Endothelial cell of umbilical vein (primary cell): ENCODE measurements around the gene GPR108. TPM values are rescaled to one million over a fixed set of nuclear protein-coding genes. Genes with fewer than 3 reads are reported as not detected.

Source experiments
- BruUV-seq: library from RNA; stranded (reverse); fragments of 400-500 nt; replicated peaks from 2 replicates; lab custom pipeline; 2021; lab: Mats Ljungman, UMichigan
- CTCF ChIA-PET: fragments of 300-600, 350-600 bp; sonication (Branson Sonifier 250); formaldehyde crosslinking; loops from one replicate; lab custom pipeline; 2021; ENCODE audit warnings: antibody characterized with exemption, inconsistent platforms; lab: Charles Lee
- POLR2A ChIA-PET: fragments of 300-600, 350-600 bp; sonication (Branson Sonifier 250); formaldehyde crosslinking; loops from one replicate; lab custom pipeline; 2021; ENCODE audit warnings: antibody characterized with exemption, inconsistent platforms; lab: Charles Lee
- DNase-seq: peaks from one replicate; pipeline ENCODE4 v3.0.0-alpha.2; 2011; ENCODE audit warnings: low read depth, low spot score
- FAIRE-seq: peaks from 2 replicates; lab custom pipeline; 2011; peaks lifted over from hg19 to GRCh38; lab: Jason Lieb, UNC
- H2AFZ ChIP-seq: 2 replicates; pipeline ENCODE4 v1.6.0; 2012; ENCODE audit warnings: low read depth, low read length, control low read depth, inconsistent platforms
- H3K27ac ChIP-seq: 2 replicates; pipeline ENCODE4 v1.5.1; 2011; ENCODE audit warnings: low read depth, mild to moderate bottlenecking, control low read depth, low read length, moderate library complexity; ENCODE audit not compliant: insufficient read depth
- H3K27me3 ChIP-seq, 2 experiments: 2 replicates each; pipeline versions ENCODE4 v1.6.0 to v1.6.1; 2011; ENCODE audit warnings: low read length in 2 of 2, mixed read lengths in 1 of 2; ENCODE audit not compliant: control insufficient read depth in 2 of 2, insufficient read depth in 2 of 2
- H3K36me3 ChIP-seq, 2 experiments: 2 replicates in 1 of 2; 3 replicates in 1 of 2; pipeline ENCODE4 v1.5.1; 2011; ENCODE audit warnings: low read length in 2 of 2, mild to moderate bottlenecking in 1 of 2, moderate library complexity in 1 of 2; ENCODE audit not compliant: control insufficient read depth in 2 of 2, insufficient read depth in 2 of 2; ENCODE audit errors: extremely low read depth in 1 of 2
- H3K4me1 ChIP-seq: 3 replicates; pipeline ENCODE4 v1.5.1; 2011; ENCODE audit warnings: mild to moderate bottlenecking, low read length; ENCODE audit not compliant: control insufficient read depth, insufficient read depth; ENCODE audit errors: extremely low read depth
- H3K4me2 ChIP-seq: 2 replicates; pipeline ENCODE4 v1.6.1; 2011; ENCODE audit warnings: low read length, control low read depth, mixed read lengths; ENCODE audit not compliant: insufficient read depth
- H3K4me3 ChIP-seq, 3 experiments: fragments of 200-600 bp in 1 of 3; sonication (generic), shearing (Covaris generic) in 1 of 3; replicated peaks in 1 of 3; 2 replicates each; pipeline ENCODE4 v1.5.1; 2011 to 2016; ENCODE audit warnings: control low read depth in 3 of 3, low read length in 3 of 3, mild to moderate bottlenecking in 2 of 3, inconsistent platforms in 1 of 3, low read depth in 1 of 3, moderate library complexity in 1 of 3; ENCODE audit not compliant: insufficient read depth in 1 of 3
- H3K79me2 ChIP-seq: 2 replicates; pipeline ENCODE4 v1.6.0; 2012; ENCODE audit warnings: low read length, inconsistent platforms; ENCODE audit not compliant: control insufficient read depth, insufficient read depth
- H3K9ac ChIP-seq: replicated peaks from 2 replicates; pipeline ENCODE3; 2011; ENCODE audit warnings: low read length, control low read depth; ENCODE audit not compliant: insufficient read depth; ENCODE audit errors: extremely low read depth
- H3K9me1 ChIP-seq: replicated peaks from 3 replicates; pipeline ENCODE4 v1.6.0; 2011; ENCODE audit warnings: mild to moderate bottlenecking, low read length; ENCODE audit not compliant: control insufficient read depth, insufficient read depth; ENCODE audit errors: extremely low read depth
- H3K9me3 ChIP-seq: replicated peaks from 2 replicates; pipeline ENCODE4 v1.5.1; 2012; ENCODE audit warnings: low read length, inconsistent platforms; ENCODE audit not compliant: control insufficient read depth, insufficient read depth
- H4K20me1 ChIP-seq: replicated peaks from 2 replicates; pipeline ENCODE3; 2011; ENCODE audit warnings: mild to moderate bottlenecking, low read length; ENCODE audit not compliant: control insufficient read depth, insufficient read depth; ENCODE audit errors: extremely low read depth
- EZH2 ChIP-seq: IDR thresholded peaks from 2 replicates; pipeline ENCODE4 v1.6.1; 2012; ENCODE audit warnings: borderline replicate concordance, low read depth, mild to moderate bottlenecking, moderate library complexity, low read length, inconsistent platforms; ENCODE audit not compliant: severe bottlenecking
- FOS ChIP-seq: IDR thresholded peaks from 2 replicates; pipeline ENCODE4 v1.6.1; 2011; ENCODE audit warnings: mild to moderate bottlenecking, low read length, moderate library complexity, borderline replicate concordance; ENCODE audit not compliant: insufficient read depth
- GATA2 ChIP-seq: IDR thresholded peaks from 2 replicates; pipeline ENCODE4 v1.7.0; 2011; ENCODE audit warnings: low read depth, mild to moderate bottlenecking, moderate library complexity, mixed read lengths, low read length; ENCODE audit not compliant: insufficient read length, insufficient read depth
- JUN ChIP-seq: IDR thresholded peaks from 2 replicates; pipeline ENCODE4 v1.6.1; 2011; ENCODE audit warnings: borderline replicate concordance, low read depth; ENCODE audit not compliant: insufficient read length, insufficient read depth
- MAX ChIP-seq: IDR thresholded peaks from 2 replicates; pipeline ENCODE4 v1.6.1; 2011; ENCODE audit not compliant: insufficient read depth, insufficient read length
- MYC ChIP-seq: IDR thresholded peaks from one replicate; pipeline ENCODE4 v1.6.1; 2011; ENCODE audit warnings: mild to moderate bottlenecking, low read depth, low read length
- POLR2A ChIP-seq: IDR thresholded peaks from 2 replicates; pipeline ENCODE4 v1.6.1; 2012; ENCODE audit warnings: low read depth, mild to moderate bottlenecking, control low read depth, low read length
- POLR2AphosphoS5 ChIP-seq: IDR thresholded peaks from 2 replicates; pipeline ENCODE4 v1.6.1; 2012; ENCODE audit warnings: low read depth, mild to moderate bottlenecking, control low read depth, low read length, moderate library complexity; ENCODE audit not compliant: insufficient read depth
- dilution Hi-C: fragments of 300-500 bp; cut with MboI; formaldehyde crosslinking; loops from one replicate; pipeline ENCODE4 v1.15.0; 2019; ENCODE audit warnings: low sequenced_read_pairs; ENCODE audit not compliant: extremely low pct_ligation_motif_present
- intact Hi-C: fragments of 100-400 bp; cut with micrococcal nuclease; formaldehyde crosslinking; loops from one replicate; pipeline ENCODE4 v1.10.0; 2022
- polyA plus RNA-seq, 4 experiments: library from polyadenylated mRNA; depleted of rRNA in 3 of 4; stranded (reverse) in 3 of 4; unstranded in 1 of 4; fragments of >200 nt; gene quantifications; 2 replicates each; pipeline versions ENCODE4 v1.2.1 to v1.2.3, GENCODE V29; 2011 to 2012; ENCODE audit warnings: missing spikeins in 1 of 4
- total RNA-seq: library from RNA; stranded (reverse); gene quantifications from 2 replicates; pipeline ENCODE4 v1.2.3, GENCODE V29; 2021
- TF ChIP-seq, protein P1 (sequence below), 2 donors: IDR thresholded peaks; 1 replicate in 1 of 2; 2 replicates in 1 of 2; pipeline ENCODE4 v1.5.1; 2011; ENCODE audit warnings: low read length in 2 of 2, mild to moderate bottlenecking in 2 of 2, moderate library complexity in 2 of 2, control low read depth in 1 of 2, inconsistent platforms in 1 of 2, low read depth in 1 of 2; ENCODE audit not compliant: insufficient read depth in 1 of 2; ENCODE audit errors: extremely low read depth in 1 of 2

GPR108 gene
- total and polyA plus RNA-seq, 2 donors (not counting 3 experiments of a cell fraction or from before 2014, with no cell fraction given), result 68.5 to 80.2 TPM

DNA sequence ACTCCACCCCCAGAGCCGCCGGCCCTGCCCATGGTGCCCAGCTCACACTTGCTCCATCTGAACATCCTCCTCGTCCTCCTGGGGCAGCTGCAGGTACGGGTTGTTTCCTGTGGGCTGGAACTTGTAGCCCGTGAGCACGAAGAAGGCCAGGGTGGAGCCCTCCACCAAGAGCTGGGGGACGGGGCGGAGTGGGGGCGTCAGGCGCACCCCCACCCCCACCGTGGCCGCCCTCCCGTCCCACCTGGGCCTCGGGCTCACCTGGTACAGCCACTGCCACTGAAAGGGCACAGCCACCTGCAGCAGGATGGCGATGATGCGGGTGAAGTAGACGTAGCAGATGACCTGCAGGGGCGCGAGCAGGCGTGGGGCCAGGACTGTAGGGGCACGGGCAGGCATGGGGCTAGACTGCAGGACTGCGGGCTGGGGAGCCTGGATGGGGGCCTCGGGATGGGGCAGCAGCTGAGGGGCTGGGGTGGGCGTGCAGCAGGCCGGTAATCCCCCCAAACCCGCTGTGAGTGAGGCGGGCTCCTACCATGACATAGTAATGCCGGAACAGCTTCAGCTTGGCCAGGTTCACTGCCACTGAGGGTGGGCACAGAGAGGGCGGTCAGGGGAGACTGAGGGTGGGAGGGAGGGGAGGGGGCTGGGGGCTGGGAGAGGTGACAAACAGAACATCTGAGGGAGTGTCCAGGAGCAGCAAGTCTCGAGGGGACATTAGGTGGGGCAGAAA, 6.3 kb downstream of the GPR108 start:
- no TSS peak for BruUV-seq
- FAIRE-seq (no peak), DNase-seq (no peak)
- ChIA-PET CTCF (no interaction called here), POLR2A (interaction anchor here (0.7 kb wide), 1 partner anchor 15 kb away, joined by 5 read pairs; no protein-coding TSS in a partner anchor)
- Histone ChIP-seq H3K27ac (no peak overlapping the region), H4K20me1 (no peaks in the 10 kb centered on the region), H3K79me2 (no peaks in the 10 kb centered on the region), H3K4me2 (no peak overlapping the region), H3K9me3 (no peaks in the 10 kb centered on the region), H3K9ac (no peak overlapping the region), H3K4me1 (peaks cover 22% of the 10 kb centered on the region), H3K27me3 (no peaks in the 10 kb centered on the region), H2AFZ (no peak overlapping the region), H3K36me3 (peaks cover 0 to 5% of the 10 kb centered on the region in 2 experiments), H3K4me3 (no peak overlapping the region), H3K9me1 (no peaks in the 10 kb centered on the region)
- intact Hi-C loops, result loop anchor here (10.0 kb wide), 2 partner anchors 56 to 306 kb away; partner anchors contain the start of genes KHSRP and TNFSF14
- dilution Hi-C loops, result no loop called here
- TF ChIP-seq GATA2 (no peak), EZH2 (no peak), MYC (no peak)

DNA sequence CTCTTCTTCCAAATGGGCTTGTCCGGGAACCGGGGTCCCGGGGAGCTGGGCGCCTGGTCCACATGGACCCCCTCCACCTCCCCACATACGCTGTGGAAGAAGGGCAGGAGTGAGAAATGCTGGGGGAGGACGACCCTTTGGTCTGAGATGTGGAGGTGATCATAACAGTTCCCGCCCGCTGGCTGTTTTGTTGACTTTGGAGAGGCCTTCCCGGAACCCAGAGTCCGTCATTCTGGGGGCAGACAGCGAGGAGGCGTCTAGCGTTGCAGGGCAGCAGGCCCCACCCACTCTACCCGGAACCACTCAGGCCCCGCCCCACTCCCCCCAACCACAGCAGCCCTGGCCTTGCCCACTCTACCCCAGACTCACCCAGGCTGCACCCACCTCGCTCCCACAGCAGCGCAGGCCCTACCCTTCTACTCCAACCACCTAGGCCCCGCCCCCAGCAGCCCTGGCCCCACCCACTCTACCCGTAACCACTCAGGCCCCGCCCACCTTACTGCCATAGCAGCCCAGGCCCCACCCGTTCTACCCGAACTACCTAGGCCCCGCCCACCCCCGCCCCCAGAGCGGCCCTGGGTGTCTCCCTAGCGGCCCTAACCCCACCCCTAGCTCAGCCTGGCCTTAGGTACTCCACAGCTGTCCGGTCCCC, 7.1 kb downstream of the GPR108 start:
- Histone ChIP-seq H3K4me1 (peaks cover 13% of the 10 kb centered on the region), H3K79me2 (no peaks in the 10 kb centered on the region), H3K4me3 (no peak overlapping the region), H3K36me3 (peaks cover 0 to 5% of the 10 kb centered on the region in 2 experiments), H3K9me1 (no peaks in the 10 kb centered on the region), H3K9ac (no peak overlapping the region), H3K9me3 (no peaks in the 10 kb centered on the region), H2AFZ (no peak overlapping the region), H3K4me2 (no peak overlapping the region), H3K27ac (peak overlapping the region; percentile 3), H4K20me1 (no peaks in the 10 kb centered on the region), H3K27me3 (no peaks in the 10 kb centered on the region)
- BruUV-seq, result no TSS peak
- TF ChIP-seq FOS, result no peak
- no peak for TF ChIP-seq EZH2
- no peak for TF ChIP-seq GATA2
- no peak for TF ChIP-seq POLR2A
- TF ChIP-seq POLR2AphosphoS5, result no peak
- no peak for TF ChIP-seq JUN
- TF ChIP-seq MYC, result no peak
- TF ChIP-seq MAX, result no peak
- TF ChIP-seq, protein P1, sequence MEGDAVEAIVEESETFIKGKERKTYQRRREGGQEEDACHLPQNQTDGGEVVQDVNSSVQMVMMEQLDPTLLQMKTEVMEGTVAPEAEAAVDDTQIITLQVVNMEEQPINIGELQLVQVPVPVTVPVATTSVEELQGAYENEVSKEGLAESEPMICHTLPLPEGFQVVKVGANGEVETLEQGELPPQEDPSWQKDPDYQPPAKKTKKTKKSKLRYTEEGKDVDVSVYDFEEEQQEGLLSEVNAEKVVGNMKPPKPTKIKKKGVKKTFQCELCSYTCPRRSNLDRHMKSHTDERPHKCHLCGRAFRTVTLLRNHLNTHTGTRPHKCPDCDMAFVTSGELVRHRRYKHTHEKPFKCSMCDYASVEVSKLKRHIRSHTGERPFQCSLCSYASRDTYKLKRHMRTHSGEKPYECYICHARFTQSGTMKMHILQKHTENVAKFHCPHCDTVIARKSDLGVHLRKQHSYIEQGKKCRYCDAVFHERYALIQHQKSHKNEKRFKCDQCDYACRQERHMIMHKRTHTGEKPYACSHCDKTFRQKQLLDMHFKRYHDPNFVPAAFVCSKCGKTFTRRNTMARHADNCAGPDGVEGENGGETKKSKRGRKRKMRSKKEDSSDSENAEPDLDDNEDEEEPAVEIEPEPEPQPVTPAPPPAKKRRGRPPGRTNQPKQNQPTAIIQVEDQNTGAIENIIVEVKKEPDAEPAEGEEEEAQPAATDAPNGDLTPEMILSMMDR (IDR thresholded peaks at IDR 0.05; ENCODE audit: extremely low read depth in 1 of 2, insufficient read depth in 1 of 2, low read depth in 1 of 2, low read length in 2 of 2), result no peak
- intact Hi-C loops, result loop anchor here (10.0 kb wide), 2 partner anchors 55 to 305 kb away; partner anchors contain the start of genes KHSRP and TNFSF14
- POLR2A ChIA-PET, result interaction anchor here (0.7 kb wide), 1 partner anchor 14 kb away, joined by 5 read pairs; no protein-coding TSS in a partner anchor
- CTCF ChIA-PET, result no interaction called here
- dilution Hi-C loops, result no loop called here
- DNase-seq, result no peak
- FAIRE-seq, result peak; percentile 37
